Adipose tissue (tissue), 3 donors: ENCODE data around the gene MAFG. TPM values are rescaled to one million over a fixed set of nuclear protein-coding genes. Genes with fewer than 3 reads are reported as not detected.

ENCODE experiments used
- H3K27ac ChIP-seq: one replicate; pipeline ENCODE4 v1.5.1; 2013; ENCODE audit warnings: low read depth, low read length
- WGBS, 3 donors: extraction: QIAGEN DNeasy Blood & Tissue Kit; methylation state at CpG; one replicate each; pipeline ENCODE4 v1.1.7; 2013; 5-methylcytosine and 5-hydroxymethylcytosine counted together
- polyA plus RNA-seq, 3 donors: library from polyadenylated mRNA; stranded (reverse); fragments of 200-250 nt; gene quantifications; one replicate each; pipeline ENCODE4 v1.2.3, GENCODE V29; 2013
- donor health status: healthy with polysubstance abuse.
- donor health status: Bipolar disorder and iron deficiency.
- donor health status: healthy.

Gene MAFG
- polyA plus RNA-seq, 3 donors, result 5.2 to 13.9 (median 13.8) TPM

- no peak overlapping the region for H3K27ac ChIP-seq
- 71 to 77% (median 74%) methylated on average over 20 to 21 of the region's 21 CpGs for WGBS, 3 donors
Measured at GRCh38 chr17:81916234-81917001, 11.1 kb downstream of the MAFG start.

GRCh38 chr17:81915331-81915730 is 12.2 kb downstream of the MAFG start:
- 90 to 94% (median 92%) methylated on average over 12 of the region's 12 CpGs for WGBS, 3 donors
- H3K27ac ChIP-seq, result no peak overlapping the region

GRCh38 chr17:81914103-81914850 is 13.3 kb downstream of the MAFG start:
- no peak overlapping the region for H3K27ac ChIP-seq
- WGBS, 3 donors, result 94 to 96% (median 96%) methylated on average over 35 to 36 of the region's 36 CpGs

GRCh38 chr17:81913394-81914102 is 14.0 kb downstream of the MAFG start:
- no peak overlapping the region for H3K27ac ChIP-seq
- WGBS, 3 donors, result 91 to 94% (median 93%) methylated on average over 31 of the region's 31 CpGs

- 86 to 89% (median 89%) methylated on average over 32 of the region's 32 CpGs for WGBS, 3 donors
- no peak overlapping the region for H3K27ac ChIP-seq
Measured at GRCh38 chr17:81912441-81913309, 14.9 kb downstream of the MAFG start.

GRCh38 chr17:81911969-81912368 is 15.6 kb downstream of the MAFG start:
- 74 to 88% (median 83%) methylated on average over 19 of the region's 19 CpGs for WGBS, 3 donors
- no peak overlapping the region for H3K27ac ChIP-seq

- no peak within 1 kb of the TSS for H3K27ac ChIP-seq
- 3 to 5% (median 4%) methylated on average over 39 to 84 of the region's 84 CpGs for WGBS, 3 donors
Measured at GRCh38 chr17:81911277-81911961, 16.1 kb downstream of the MAFG start, which contains the start of gene PCYT2. TSS of gene PCYT2 (minus strand) at chr17:81911399. CDS start at chr17:81911355, 44 bp downstream.

GRCh38 chr17:81910840-81911276 is 16.7 kb downstream of the MAFG start:
- H3K27ac ChIP-seq, result no peak overlapping the region
- 0 to 1% (median 1%) methylated on average over 39 to 55 of the region's 55 CpGs for WGBS, 3 donors

- 27 to 39% (median 33%) methylated on average over 23 of the region's 23 CpGs for WGBS, 3 donors
Measured at GRCh38 chr17:81909966-81910839, 17.3 kb downstream of the MAFG start.

GRCh38 chr17:81909231-81909630 is 18.3 kb downstream of the MAFG start:
- WGBS, 3 donors, result 91 to 93% (median 92%) methylated on average over 12 of the region's 12 CpGs
- H3K27ac ChIP-seq, result no peak overlapping the region

More at GRCh38 chr17:81909966-81910839, 17.3 kb downstream of the MAFG start:
- no peak overlapping the region for H3K27ac ChIP-seq

- no peak overlapping the region for H3K27ac ChIP-seq
- 93 to 95% (median 94%) methylated on average over 11 of the region's 11 CpGs for WGBS, 3 donors
Measured at GRCh38 chr17:81908793-81909192, 18.7 kb downstream of the MAFG start.

GRCh38 chr17:81907219-81908145 is 20.1 kb downstream of the MAFG start:
- 94 to 95% (median 94%) methylated on average over 26 of the region's 26 CpGs for WGBS, 3 donors
- no peak overlapping the region for H3K27ac ChIP-seq

GRCh38 chr17:81906476-81907218 is 20.9 kb downstream of the MAFG start:
- 88 to 93% (median 91%) methylated on average over 15 of the region's 15 CpGs for WGBS, 3 donors
- no peak overlapping the region for H3K27ac ChIP-seq

- 92 to 97% (median 95%) methylated on average over 10 of the region's 10 CpGs for WGBS, 3 donors
- H3K27ac ChIP-seq, result no peak overlapping the region
Measured at GRCh38 chr17:81905993-81906392, 21.5 kb downstream of the MAFG start.

- no peak overlapping the region for H3K27ac ChIP-seq
- WGBS, 3 donors, result 94 to 96% (median 96%) methylated on average over 16 of the region's 16 CpGs
Measured at GRCh38 chr17:81905424-81905875, 22.1 kb downstream of the MAFG start.
